PFSK-1 (cell line): ENCODE data around the gene THRB.

Source experiments
- FOXP2 ChIP-seq: optimal IDR thresholded peaks from 2 replicates; pipeline ENCODE3; 2011; ENCODE audit warnings: borderline replicate concordance, control low read depth, inconsistent platforms; ENCODE audit not compliant: insufficient read depth; ENCODE audit errors: extremely low read length, extremely low read depth
- POLR2AphosphoS5 ChIP-seq: IDR thresholded peaks from 2 replicates; pipeline ENCODE4 v1.6.1; 2012; ENCODE audit warnings: low read depth, mild to moderate bottlenecking, control low read depth, low read length, moderate library complexity
- REST ChIP-seq, 2 experiments: IDR thresholded peaks; 2 replicates each; pipeline versions ENCODE4 v1.6.1 to v1.8.0; 2011 to 2012; ENCODE audit warnings: low read depth in 2 of 2, low read length in 2 of 2, control low read depth in 1 of 2, inconsistent platforms in 1 of 2, mild to moderate bottlenecking in 1 of 2, moderate library complexity in 1 of 2; ENCODE audit not compliant: insufficient read depth in 1 of 2
- SIN3A ChIP-seq: IDR thresholded peaks from 2 replicates; pipeline ENCODE4 v1.6.1; 2012; ENCODE audit warnings: mild to moderate bottlenecking, low read length, moderate library complexity, borderline replicate concordance; ENCODE audit not compliant: insufficient read depth
- TAF1 ChIP-seq: IDR thresholded peaks from 2 replicates; pipeline ENCODE4 v1.6.1; 2012; ENCODE audit warnings: low read length, control low read depth, borderline replicate concordance; ENCODE audit not compliant: insufficient read depth

The THRB gene

GRCh38 chr3:24305795-24306467 is 188.7 kb downstream of the THRB start:
- TF ChIP-seq FOXP2 (no peak), REST (IDR thresholded peaks at IDR 0.05; ENCODE audit: insufficient read depth in 1 of 2, low read depth in 2 of 2, low read length in 2 of 2) (no peak), TAF1 (no peak), POLR2AphosphoS5 (no peak), SIN3A (no peak)

GRCh38 chr3:24303057-24303754 is 191.4 kb downstream of the THRB start:
- no peak for TF ChIP-seq SIN3A
- no peak for TF ChIP-seq REST (IDR thresholded peaks at IDR 0.05; ENCODE audit: insufficient read depth in 1 of 2, low read depth in 2 of 2, low read length in 2 of 2)
- no peak for TF ChIP-seq TAF1
- TF ChIP-seq FOXP2 = no peak
- no peak for TF ChIP-seq POLR2AphosphoS5

GRCh38 chr3:24302396-24302795 is 192.3 kb downstream of the THRB start:
- no peak for TF ChIP-seq REST (IDR thresholded peaks at IDR 0.05; ENCODE audit: insufficient read depth in 1 of 2, low read depth in 2 of 2, low read length in 2 of 2)
- TF ChIP-seq TAF1 = no peak
- no peak for TF ChIP-seq POLR2AphosphoS5
- TF ChIP-seq FOXP2 = no peak
- TF ChIP-seq SIN3A = no peak

- TF ChIP-seq POLR2AphosphoS5 (no peak), REST (IDR thresholded peaks at IDR 0.05; ENCODE audit: insufficient read depth in 1 of 2, low read depth in 2 of 2, low read length in 2 of 2) (no peak), FOXP2 (no peak), SIN3A (no peak), TAF1 (no peak)
Measured at GRCh38 chr3:24300949-24301348, 193.7 kb downstream of the THRB start.
